ENCODE results near the gene MMP7. TPM values are rescaled to one million over a fixed set of nuclear protein-coding genes. Genes with fewer than 3 reads are reported as not detected.

MMP7 gene
- total and polyA plus RNA-seq, 2 experiments from 2014 or later = not detected

- H3K9me2 ChIP-seq (ENCODE audit: insufficient read depth) = no peaks in the 10 kb centered on the region
These were observed 14.4 kb downstream of the MMP7 start for GRCh38 chr11:102516179-102516578.

More at GRCh38 chr11:102516179-102516578, 14.4 kb downstream of the MMP7 start:
- Histone ChIP-seq H2AFZ (no peak overlapping the region), H3K4me2 (no peak overlapping the region), H3K79me2 (replicated peaks; ENCODE audit: insufficient read depth) (no peaks in the 10 kb centered on the region), H3K27ac (ENCODE audit: low read depth) (no peak overlapping the region), H3F3A (replicated peaks; ENCODE audit: low read depth) (no peaks in the 10 kb centered on the region), H4K20me1 (replicated peaks; ENCODE audit: insufficient read depth) (no peaks in the 10 kb centered on the region), H3K27me3 (ENCODE audit: insufficient read depth) (no peaks in the 10 kb centered on the region), H3K36me3 (ENCODE audit: insufficient read depth) (no peaks in the 10 kb centered on the region), H3K4me1 (ENCODE audit: insufficient read depth) (no peaks in the 10 kb centered on the region), H3K4me3 (no peak overlapping the region)
- no peaks in the 10 kb centered on the region for H3K36me3 Mint-ChIP-seq (ENCODE audit: low read depth)
- ATAC-seq (no peak), DNase-seq (ENCODE audit: low spot score) (no peak)
- no peak overlapping the region for H3K4me3 Mint-ChIP-seq
- H3K27me3 Mint-ChIP-seq (ENCODE audit: insufficient read depth, low read depth, poor library complexity) = no peaks in the 10 kb centered on the region
- no peaks in the 10 kb centered on the region for H3K9me3 Mint-ChIP-seq
- no peak overlapping the region for H3K27ac Mint-ChIP-seq
- TF ChIP-seq CREB1 (CRISPR knock-in tag; IDR thresholded peaks at IDR 0.05; ENCODE audit: low read depth) (no peak), JUNB (IDR thresholded peaks at IDR 0.05; ENCODE audit: unreplicated experiment) (no peak), ZNF462 (CRISPR knock-in tag; IDR thresholded peaks at IDR 0.05) (no peak), ETS1 (IDR thresholded peaks at IDR 0.05) (no peak), REST (IDR thresholded peaks at IDR 0.05; ENCODE audit: unreplicated experiment) (no peak), ZNF114 (CRISPR knock-in tag; IDR thresholded peaks at IDR 0.05) (no peak), ZNF331 (CRISPR knock-in tag; IDR thresholded peaks at IDR 0.05; ENCODE audit: low read depth) (no peak), POLR2AphosphoS5 (IDR thresholded peaks at IDR 0.05; ENCODE audit: low read depth) (no peak), EZH2phosphoT487 (IDR thresholded peaks at IDR 0.05; ENCODE audit: unreplicated experiment) (no peak), CTCF (conservative IDR thresholded peaks at IDR 0.05; ENCODE audit: low read depth in 2 of 2) (no peak), STAT1 (IDR thresholded peaks at IDR 0.05; ENCODE audit: unreplicated experiment) (no peak), EZH2 (IDR thresholded peaks at IDR 0.05; ENCODE audit: low read depth, unreplicated experiment) (no peak), NANOG (IDR thresholded peaks at IDR 0.05; ENCODE audit: borderline replicate concordance) (no peak)
- H3K4me1 Mint-ChIP-seq = no peaks in the 10 kb centered on the region

Measured in GM23338 (cell line).